Fibroblast of peridontal ligament (primary cell): ENCODE data around the gene PGR.

Experiments used
- DNase-seq: peaks from one replicate; pipeline ENCODE4 v3.0.0-alpha.2; 2010; ENCODE audit errors: extremely low read depth

Gene PGR

DNA sequence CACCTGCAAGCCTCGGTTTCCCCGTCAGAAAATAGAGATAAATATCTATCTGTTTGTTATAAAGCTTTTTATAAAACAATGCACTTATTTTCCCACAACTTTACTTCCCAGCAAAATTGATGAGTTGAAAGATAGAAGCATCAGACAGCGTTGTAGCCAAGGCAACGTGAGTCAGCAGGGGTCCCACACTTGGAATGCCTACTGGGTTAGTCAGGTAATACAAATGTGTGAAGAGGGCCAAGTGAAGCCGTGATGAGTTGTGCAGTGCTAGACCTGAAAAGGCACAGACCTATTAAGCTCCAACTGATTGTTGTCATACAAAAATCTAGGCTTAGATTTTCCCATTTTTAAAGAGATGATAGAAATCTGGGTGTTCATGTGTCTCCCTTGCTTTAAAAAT is 118.7 kb downstream of the PGR start:
- no peak for DNase-seq

DNA sequence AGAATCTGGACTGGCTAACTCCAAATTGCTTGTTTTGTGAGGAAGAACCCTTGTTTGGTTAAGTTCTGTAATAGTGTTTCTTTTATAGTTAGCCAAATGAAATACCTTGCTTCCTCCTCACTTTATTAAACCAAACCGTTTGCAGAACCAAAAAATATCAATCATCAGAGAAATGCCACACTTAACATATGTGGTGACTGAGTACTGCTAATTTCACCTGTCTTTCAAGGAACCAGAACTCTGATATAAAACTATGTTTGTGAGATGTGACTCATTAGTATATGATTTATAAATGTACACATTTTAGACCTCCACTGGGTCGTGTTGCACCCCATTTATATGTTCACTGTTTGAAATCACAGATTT is 119.9 kb downstream of the PGR start:
- DNase-seq = no peak

DNA sequence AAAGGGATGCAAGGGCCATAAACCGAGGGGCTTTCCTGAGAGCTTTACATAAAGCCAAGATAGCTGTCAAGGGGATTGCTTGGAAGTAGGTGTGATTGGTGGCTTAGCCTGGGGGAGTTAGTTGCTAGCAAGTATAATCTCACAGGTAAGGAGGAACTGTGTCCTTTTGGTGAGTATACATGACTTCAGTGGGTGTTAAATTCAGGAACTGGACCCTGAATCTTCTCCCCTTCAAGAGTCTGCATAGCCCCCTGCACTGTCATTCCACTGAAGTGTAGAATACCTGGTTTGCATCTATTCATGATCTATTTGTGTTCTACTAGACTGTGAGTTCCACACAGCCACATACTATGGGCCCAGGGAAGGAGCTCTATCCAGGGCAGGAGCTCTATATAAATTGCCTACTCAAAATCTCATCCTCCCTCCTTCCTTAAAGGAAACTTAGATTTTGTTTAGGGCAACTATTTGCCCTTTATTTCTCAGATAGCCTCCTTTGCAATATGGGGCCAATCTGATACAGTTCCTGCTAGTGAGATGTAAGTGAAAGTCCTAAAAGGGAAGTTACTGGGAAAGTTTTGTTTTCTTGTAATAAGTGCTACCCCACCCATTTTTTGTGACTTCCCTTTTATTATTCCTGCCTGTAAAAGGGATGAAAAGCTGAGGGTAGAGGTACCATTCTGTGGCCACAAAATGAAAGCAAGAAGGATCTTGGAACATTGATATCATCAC is 120.5 kb downstream of the PGR start:
- DNase-seq = no peak

DNA sequence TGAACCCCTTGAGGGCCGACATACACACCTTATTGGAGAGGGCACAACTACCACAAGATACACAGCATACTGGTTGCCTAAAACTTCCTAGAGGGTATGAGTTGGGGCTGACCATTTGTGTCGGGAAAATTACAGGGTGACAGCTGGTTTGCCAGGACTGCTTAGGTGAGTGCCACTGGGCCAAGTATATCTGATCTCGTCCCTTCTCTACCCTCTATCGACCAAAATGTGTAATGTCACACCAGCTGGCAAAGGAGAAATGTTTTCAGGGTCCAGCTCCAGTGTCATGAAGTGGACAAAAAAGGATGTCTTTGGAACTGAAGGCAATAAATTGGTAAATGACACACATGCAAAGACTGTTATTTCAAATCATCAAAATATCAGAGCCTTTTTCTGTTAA is 126.1 kb downstream of the PGR start:
- no peak for DNase-seq

DNA sequence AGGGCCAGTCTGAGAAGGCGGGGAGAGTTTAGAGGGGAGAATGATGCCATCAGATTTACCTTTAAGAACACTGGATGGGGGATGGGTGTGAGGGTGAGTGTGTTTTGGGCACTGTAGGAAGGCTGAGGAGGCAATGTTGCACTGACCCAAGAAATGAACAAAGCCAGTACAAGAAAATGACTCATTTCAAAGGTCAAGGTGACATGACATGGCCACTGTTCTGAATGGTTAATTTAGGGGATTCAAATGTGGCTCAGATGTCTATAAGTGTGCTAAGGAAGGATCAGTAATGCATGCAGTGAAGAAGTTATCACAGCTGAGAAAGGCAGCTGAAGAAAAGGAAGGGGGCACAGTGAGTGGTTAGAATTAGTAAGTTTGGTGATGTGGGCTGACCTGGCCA is 129.9 kb downstream of the PGR start:
- DNase-seq = no peak

DNA sequence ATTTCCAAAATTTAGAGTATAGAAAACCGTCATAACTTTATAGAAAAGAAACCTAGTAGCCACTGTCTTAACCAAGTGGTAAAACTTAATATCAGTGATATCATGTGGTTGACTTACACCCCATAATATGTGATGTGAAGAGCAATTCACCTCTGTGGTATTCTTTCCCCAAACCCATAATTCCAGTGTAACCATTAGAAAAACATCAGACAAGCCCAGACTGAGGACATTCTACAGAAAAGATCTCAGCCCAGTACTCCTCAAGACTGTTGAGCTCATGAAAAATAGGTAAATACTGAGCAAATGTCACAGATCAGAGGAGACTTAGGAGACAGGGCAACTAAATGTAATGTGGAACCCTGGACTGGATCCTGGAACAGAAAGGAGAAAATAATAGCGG is 134.6 kb downstream of the PGR start:
- DNase-seq = no peak

DNA sequence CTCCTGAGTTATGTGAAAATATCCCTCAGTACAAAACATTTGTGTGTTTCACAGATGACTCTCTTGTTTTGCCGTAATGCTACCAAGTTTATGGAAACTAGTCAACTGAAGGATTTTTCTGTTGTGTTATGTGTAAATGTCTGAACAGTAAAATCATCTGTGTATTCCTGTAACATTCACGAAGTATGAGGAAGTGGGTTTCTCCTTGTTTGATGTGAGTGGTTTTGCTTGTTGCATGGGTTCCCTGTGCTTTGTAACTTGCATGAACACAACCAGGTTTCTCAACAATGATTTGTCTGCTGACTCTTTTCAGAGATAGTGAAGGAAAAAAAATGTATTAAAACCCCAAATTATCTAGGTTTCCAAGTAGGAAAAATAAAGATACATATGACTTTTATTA is 138.1 kb downstream of the PGR start:
- peak; percentile 5 for DNase-seq

DNA sequence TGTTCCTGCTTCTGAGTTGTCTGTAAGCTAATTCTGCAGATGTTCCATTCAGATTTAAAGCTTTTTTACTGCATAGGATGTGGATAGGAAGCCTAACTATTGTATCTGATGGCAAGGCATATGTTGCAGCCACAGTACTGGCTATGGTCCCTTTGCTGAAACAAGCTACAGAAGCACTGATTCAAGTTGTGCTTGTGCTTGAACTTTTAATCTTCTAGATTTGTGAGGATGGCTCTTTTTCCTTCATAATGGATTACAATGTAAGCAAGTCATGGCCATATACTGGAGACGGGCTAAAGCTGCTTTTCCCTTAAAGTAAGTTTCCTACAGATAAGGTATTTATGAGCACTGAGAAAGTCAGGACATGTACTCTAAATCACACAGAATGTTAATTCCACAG is 138.7 kb downstream of the PGR start:
- DNase-seq = no peak

DNA sequence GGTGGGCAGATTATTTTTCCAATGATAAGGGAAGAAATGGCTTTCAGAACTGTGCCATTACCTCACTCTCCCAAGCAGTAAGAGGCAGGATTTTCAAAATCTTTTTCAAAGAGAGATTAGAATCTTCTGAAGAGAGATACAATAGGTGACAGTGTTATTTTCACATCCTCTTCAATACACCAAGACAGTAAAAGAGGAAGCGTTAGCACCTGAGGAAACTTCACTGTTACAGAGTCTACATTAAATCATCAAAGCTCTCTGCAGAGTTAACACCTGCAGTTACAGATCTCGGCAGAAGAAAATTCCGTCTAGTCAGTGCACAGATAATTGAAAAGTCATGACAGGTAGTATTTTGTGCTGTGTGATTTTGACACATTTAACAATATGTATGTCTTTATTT is 144.9 kb downstream of the PGR start:
- no peak for DNase-seq

DNA sequence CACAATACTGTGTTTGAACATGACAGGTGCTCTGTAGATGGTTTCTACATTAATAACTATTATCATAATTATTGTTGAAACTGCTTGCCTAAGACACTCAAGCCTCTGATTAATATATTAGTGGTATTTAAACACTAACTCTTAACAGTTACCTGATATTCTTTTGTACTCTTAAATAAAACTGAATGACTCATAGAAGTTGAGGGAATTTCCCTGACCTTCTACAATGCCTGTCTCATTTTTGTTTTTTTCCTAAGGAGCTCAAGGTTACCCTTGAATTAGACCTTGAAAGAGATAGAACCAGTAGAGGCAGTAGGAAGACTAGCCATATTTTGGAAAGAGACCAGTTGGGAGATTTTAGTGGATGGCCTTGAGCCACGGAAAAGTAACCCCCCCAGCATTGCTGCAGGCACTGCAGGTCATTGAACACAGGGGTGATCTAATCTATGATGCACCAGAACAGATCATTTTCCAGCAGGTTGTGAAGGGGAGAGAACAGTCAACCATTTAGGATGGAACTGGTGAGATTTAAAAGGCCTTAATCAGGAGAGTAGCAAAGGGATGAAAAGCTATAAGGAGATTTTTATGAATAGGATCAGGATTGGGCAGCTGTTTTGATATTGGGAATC is 148.3 kb downstream of the PGR start:
- DNase-seq = no peak

DNA sequence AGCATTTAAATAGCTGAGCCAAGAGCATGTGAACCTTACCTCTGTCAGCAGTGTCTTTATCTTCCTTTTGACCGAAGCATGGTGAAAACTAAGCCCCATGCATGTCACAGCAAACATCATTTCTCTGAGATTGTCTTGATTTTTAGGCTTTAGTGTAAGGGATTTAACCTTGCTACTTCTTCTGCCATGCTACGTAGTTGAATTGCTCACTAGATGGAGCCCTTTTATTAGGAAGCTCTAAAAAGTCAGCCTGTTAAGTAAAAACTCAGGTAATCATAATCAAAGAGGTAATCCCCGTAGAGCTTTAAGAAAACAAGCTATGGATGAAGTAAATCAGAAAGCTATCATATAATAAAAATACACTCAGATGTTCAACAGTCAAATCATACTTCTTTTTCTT is 149.5 kb downstream of the PGR start:
- peak; percentile 6 for DNase-seq
